Measurements from ENCODE around the gene RELN. TPM values are rescaled to one million over a fixed set of nuclear protein-coding genes. Genes with fewer than 3 reads are reported as not detected.

The RELN gene
- total RNA-seq, 1 experiment from 2014 or later = 0.02 TPM

GRCh38 chr7:103609778-103610177 is 379.7 kb downstream of the RELN start:
- Histone ChIP-seq H4K5ac (ENCODE audit: insufficient read length, low read depth, low read length) (no peak overlapping the region), H3K4me1 (ENCODE audit: insufficient read depth, low read length) (no peaks in the 10 kb centered on the region), H2BK15ac (ENCODE audit: low read depth, low read length) (no peak overlapping the region), H4K91ac (ENCODE audit: insufficient read length, low read depth, low read length) (no peak overlapping the region), H3K79me2 (ENCODE audit: insufficient read depth, low read length) (no peaks in the 10 kb centered on the region), H3K4ac (ENCODE audit: low read depth, low read length) (no peak overlapping the region), H3K56ac (ENCODE audit: insufficient read length, low read depth, low read length) (no peak overlapping the region), H2BK12ac (ENCODE audit: insufficient read length, low read depth, low read length) (no peak overlapping the region), H3K14ac (ENCODE audit: insufficient read depth, low read length) (no peak overlapping the region), H3K18ac (ENCODE audit: insufficient read length, low read depth, low read length) (no peak overlapping the region), H3K27me3 (ENCODE audit: insufficient read depth, low read length) (no peaks in the 10 kb centered on the region), H3K23ac (ENCODE audit: insufficient read length, low read depth, low read length) (no peak overlapping the region), H3K27ac (ENCODE audit: insufficient read length, low read depth, low read length) (no peak overlapping the region), H2AK5ac (ENCODE audit: insufficient read length, low read length) (no peak overlapping the region), H4K8ac (replicated peaks; ENCODE audit: insufficient read length, low read depth, low read length) (no peak overlapping the region), H2AFZ (ENCODE audit: low read length) (no peak overlapping the region), H3K79me1 (ENCODE audit: insufficient read depth, low read depth, low read length, poor library complexity, severe bottlenecking) (no peaks in the 10 kb centered on the region), H3K4me2 (ENCODE audit: insufficient read depth, insufficient read length, low read length) (no peak overlapping the region), H2BK20ac (ENCODE audit: low read depth, low read length, poor library complexity, severe bottlenecking) (no peak overlapping the region), H2BK120ac (ENCODE audit: low read depth, low read length, poor library complexity, severe bottlenecking) (no peak overlapping the region), H4K20me1 (ENCODE audit: control insufficient read depth, insufficient read depth, insufficient read length) (no peaks in the 10 kb centered on the region), H3K9me3 (ENCODE audit: control insufficient read depth, low read depth, low read length) (no peaks in the 10 kb centered on the region), H3K9ac (ENCODE audit: extremely low read depth, insufficient read length, low read length) (no peak overlapping the region), H2BK5ac (ENCODE audit: insufficient read length, low read length) (no peak overlapping the region), H3T11ph (ENCODE audit: low read length) (no peak overlapping the region), H3K23me2 (ENCODE audit: insufficient read length, low read depth, low read length, poor library complexity, severe bottlenecking) (no peaks in the 10 kb centered on the region)
- DNase-seq = no peak
- Mint-ChIP-seq H3K4me1 (no peaks in the 10 kb centered on the region), H3K4me3 (no peak overlapping the region), H3K27ac (no peak overlapping the region), H3K9me3 (no peaks in the 10 kb centered on the region), H3K36me3 (ENCODE audit: insufficient read depth in 1 of 3, low read depth in 3 of 3) (no peaks in the 10 kb centered on the region), H3K27me3 (ENCODE audit: low read depth) (no peaks in the 10 kb centered on the region)
- no peak for TF ChIP-seq CTCF (conservative IDR thresholded peaks at IDR 0.05)
- no CpG with 5 or more reads among the region's 3 CpGs for WGBS (ENCODE audit: extremely low coverage, insufficient read length, low lambda C conversion rate)

All from H9 (cell line).